HL-60 (cell line): ENCODE results near the gene CPED1.

ENCODE experiments used
- DNase-seq, 2 experiments: peaks; one replicate each; pipeline ENCODE4 v3.0.0-alpha.2; 2010 to 2020; ENCODE audit warnings: low read depth in 1 of 2, low spot score in 1 of 2
- H3K27ac ChIP-seq: fragments of 250-450 bp; sonication (Bioruptor Pico); replicated peaks from 2 replicates; pipeline ENCODE4 v1.5.1; 2020; ENCODE audit warnings: mild to moderate bottlenecking, moderate library complexity
- H3K27me3 ChIP-seq: fragments of 250-450 bp; sonication (Bioruptor Pico); 2 replicates; pipeline ENCODE4 v1.5.1; 2021; ENCODE audit warnings: mild to moderate bottlenecking, moderate library complexity; ENCODE audit not compliant: insufficient read depth, poor library complexity, severe bottlenecking
- H3K4me3 ChIP-seq: replicated peaks from 2 replicates; pipeline ENCODE4 v1.5.1; 2011; ENCODE audit warnings: mild to moderate bottlenecking, control low read depth, low read length; ENCODE audit not compliant: insufficient read depth
- GABPA ChIP-seq: IDR thresholded peaks from 2 replicates; pipeline ENCODE4 v1.6.1; 2012; ENCODE audit warnings: low read depth
- POLR2AphosphoS5 ChIP-seq: IDR thresholded peaks from 2 replicates; pipeline ENCODE4 v1.6.1; 2012; ENCODE audit warnings: low read depth
- SPI1 ChIP-seq: IDR thresholded peaks from 2 replicates; pipeline ENCODE4 v1.6.1; 2012; ENCODE audit warnings: low read depth, mild to moderate bottlenecking, borderline replicate concordance
- TF ChIP-seq, protein P1 (sequence below): IDR thresholded peaks from 2 replicates; pipeline ENCODE4 v1.6.1; 2012; ENCODE audit warnings: low read depth; ENCODE audit not compliant: insufficient replicate concordance
- TF ChIP-seq, protein P2 (sequence below): IDR thresholded peaks from one replicate; pipeline ENCODE4 v1.5.1; 2011; ENCODE audit warnings: low read length, control low read depth, inconsistent platforms; ENCODE audit not compliant: insufficient read depth

CPED1 gene

DNA sequence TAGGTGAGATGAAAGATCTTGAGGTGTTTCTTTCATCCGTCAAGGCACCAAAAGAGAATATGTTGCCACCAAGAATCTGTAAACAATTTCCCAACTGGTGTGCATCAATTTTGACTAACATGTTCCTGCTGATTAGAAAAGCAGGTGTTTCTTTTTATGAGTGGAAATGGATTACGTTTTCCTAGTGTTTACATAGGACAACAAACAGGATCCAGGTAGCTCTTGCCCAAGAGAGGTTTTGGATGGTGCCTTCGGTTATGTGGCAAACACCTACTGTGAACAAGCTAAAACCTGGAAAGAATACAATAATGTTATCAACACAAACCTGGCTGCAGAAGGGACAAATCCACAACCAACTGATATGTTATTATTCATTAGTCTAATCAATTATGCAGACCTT is 286.7 kb downstream of the CPED1 start:
- TF ChIP-seq, protein P1, sequence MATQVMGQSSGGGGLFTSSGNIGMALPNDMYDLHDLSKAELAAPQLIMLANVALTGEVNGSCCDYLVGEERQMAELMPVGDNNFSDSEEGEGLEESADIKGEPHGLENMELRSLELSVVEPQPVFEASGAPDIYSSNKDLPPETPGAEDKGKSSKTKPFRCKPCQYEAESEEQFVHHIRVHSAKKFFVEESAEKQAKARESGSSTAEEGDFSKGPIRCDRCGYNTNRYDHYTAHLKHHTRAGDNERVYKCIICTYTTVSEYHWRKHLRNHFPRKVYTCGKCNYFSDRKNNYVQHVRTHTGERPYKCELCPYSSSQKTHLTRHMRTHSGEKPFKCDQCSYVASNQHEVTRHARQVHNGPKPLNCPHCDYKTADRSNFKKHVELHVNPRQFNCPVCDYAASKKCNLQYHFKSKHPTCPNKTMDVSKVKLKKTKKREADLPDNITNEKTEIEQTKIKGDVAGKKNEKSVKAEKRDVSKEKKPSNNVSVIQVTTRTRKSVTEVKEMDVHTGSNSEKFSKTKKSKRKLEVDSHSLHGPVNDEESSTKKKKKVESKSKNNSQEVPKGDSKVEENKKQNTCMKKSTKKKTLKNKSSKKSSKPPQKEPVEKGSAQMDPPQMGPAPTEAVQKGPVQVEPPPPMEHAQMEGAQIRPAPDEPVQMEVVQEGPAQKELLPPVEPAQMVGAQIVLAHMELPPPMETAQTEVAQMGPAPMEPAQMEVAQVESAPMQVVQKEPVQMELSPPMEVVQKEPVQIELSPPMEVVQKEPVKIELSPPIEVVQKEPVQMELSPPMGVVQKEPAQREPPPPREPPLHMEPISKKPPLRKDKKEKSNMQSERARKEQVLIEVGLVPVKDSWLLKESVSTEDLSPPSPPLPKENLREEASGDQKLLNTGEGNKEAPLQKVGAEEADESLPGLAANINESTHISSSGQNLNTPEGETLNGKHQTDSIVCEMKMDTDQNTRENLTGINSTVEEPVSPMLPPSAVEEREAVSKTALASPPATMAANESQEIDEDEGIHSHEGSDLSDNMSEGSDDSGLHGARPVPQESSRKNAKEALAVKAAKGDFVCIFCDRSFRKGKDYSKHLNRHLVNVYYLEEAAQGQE, result no peak
- TF ChIP-seq, protein P2, sequence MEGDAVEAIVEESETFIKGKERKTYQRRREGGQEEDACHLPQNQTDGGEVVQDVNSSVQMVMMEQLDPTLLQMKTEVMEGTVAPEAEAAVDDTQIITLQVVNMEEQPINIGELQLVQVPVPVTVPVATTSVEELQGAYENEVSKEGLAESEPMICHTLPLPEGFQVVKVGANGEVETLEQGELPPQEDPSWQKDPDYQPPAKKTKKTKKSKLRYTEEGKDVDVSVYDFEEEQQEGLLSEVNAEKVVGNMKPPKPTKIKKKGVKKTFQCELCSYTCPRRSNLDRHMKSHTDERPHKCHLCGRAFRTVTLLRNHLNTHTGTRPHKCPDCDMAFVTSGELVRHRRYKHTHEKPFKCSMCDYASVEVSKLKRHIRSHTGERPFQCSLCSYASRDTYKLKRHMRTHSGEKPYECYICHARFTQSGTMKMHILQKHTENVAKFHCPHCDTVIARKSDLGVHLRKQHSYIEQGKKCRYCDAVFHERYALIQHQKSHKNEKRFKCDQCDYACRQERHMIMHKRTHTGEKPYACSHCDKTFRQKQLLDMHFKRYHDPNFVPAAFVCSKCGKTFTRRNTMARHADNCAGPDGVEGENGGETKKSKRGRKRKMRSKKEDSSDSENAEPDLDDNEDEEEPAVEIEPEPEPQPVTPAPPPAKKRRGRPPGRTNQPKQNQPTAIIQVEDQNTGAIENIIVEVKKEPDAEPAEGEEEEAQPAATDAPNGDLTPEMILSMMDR, result no peak
- no peak for TF ChIP-seq POLR2AphosphoS5
- no peak for TF ChIP-seq GABPA
- TF ChIP-seq SPI1, result no peak
- DNase-seq, result no peak

DNA sequence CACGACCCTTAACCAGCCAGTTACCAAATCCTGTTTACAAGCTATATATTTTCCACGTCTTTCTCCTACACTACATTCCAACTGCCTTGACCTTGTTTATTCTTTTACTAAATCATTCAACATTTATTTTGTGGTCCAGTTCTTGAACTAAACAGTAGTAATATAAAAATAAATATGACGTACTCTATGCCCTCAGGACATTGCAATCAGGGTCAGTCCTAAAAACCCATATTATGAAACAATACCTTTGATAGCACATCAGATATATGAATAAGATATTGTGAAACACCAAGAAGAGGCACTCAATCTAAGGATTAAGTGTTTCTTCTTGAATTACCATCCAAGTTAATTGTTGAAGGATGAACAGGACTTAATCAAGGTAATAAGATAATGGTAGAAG is 287.8 kb downstream of the CPED1 start:
- TF ChIP-seq, protein P2, result no peak
- TF ChIP-seq POLR2AphosphoS5 (no peak), SPI1 (no peak), GABPA (no peak)
- TF ChIP-seq, protein P1, result no peak
- no peaks in the 10 kb centered on the region for H3K27me3 ChIP-seq
- no peak overlapping the region for H3K27ac ChIP-seq
- no peak overlapping the region for H3K4me3 ChIP-seq
- DNase-seq, result no peak

More for the DNA sequence above, 286.7 kb downstream of the CPED1 start:
- Histone ChIP-seq H3K27ac (no peak overlapping the region), H3K4me3 (no peak overlapping the region), H3K27me3 (no peaks in the 10 kb centered on the region)

DNA sequence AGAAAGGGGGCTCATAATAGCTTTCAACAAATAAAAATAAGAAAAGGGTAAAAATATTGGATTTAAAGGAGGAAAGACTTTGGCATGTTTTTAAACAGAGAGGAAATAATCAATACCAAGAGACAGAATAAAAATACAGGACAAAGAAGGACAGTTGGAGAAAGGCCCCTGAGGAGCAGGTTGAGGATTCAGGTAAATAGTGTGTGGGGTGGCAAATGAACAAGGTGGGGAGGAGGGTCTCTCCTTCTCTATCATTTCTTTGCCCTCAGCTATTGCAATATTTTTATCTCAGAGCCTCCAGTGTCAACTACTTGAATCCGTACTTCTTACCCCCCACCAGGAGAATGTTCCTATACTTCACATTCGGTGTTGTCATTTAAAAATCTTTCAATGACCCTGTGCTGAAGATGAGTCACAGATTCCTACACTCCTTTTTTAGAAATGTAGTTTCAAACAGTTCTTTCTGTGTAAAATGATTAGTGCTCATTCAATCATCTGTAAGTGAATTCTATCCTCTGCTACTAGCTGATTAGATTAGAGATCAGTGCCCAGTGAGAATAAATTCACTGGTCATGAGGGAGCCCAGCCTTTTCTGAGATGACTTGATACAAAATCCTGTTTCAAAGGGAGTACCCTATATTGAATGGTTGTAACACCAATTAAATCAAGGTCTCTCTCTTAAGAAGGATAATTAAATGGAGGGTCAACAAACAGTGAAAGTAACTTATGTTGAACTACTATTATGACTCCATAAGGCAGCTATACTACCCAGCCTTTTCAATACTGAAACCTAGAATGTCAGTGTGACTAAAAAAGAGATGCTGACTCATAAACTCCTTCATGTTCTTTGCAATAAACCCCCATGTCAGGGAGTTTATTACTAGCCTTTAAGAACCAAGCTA is 289.9 kb downstream of the CPED1 start:
- TF ChIP-seq GABPA (no peak), SPI1 (no peak), POLR2AphosphoS5 (no peak)
- TF ChIP-seq, protein P2, result no peak
- TF ChIP-seq, protein P1, result no peak
- Histone ChIP-seq H3K27ac (no peak overlapping the region), H3K4me3 (no peak overlapping the region), H3K27me3 (no peaks in the 10 kb centered on the region)
- DNase-seq, result no peak
